Bone marrow (tissue), 2 donors: Measurements from ENCODE around the gene RAD51B.
A peak's percentile ranks its signal among the peaks of the same experiment; 100 is the strongest.

Experiments used
- DNase-seq, 2 donors: peaks; one replicate each; lab custom pipeline; 2025; lab: John Stamatoyannopoulos, UW

RAD51B gene

GRCh38 chr14:68331991-68332390 lies 512.4 kb downstream of the RAD51B start:
- DNase-seq: no peak

- DNase-seq: peak in 1 of 2 donors; percentile 10
Measured at GRCh38 chr14:68333262-68333661, 513.7 kb downstream of the RAD51B start.

GRCh38 chr14:68335312-68335711 lies 515.7 kb downstream of the RAD51B start:
- no peak for DNase-seq

- no peak for DNase-seq
Measured at GRCh38 chr14:68336165-68336564, 516.6 kb downstream of the RAD51B start.

GRCh38 chr14:68337279-68337678 lies 517.7 kb downstream of the RAD51B start:
- DNase-seq: no peak

GRCh38 chr14:68340262-68340661 lies 520.7 kb downstream of the RAD51B start:
- no peak for DNase-seq

GRCh38 chr14:68341411-68342212 lies 522.0 kb downstream of the RAD51B start:
- no peak for DNase-seq

- DNase-seq: no peak
Measured at GRCh38 chr14:68342216-68342763, 522.7 kb downstream of the RAD51B start.

- no peak for DNase-seq
Measured at GRCh38 chr14:68343534-68344118, 524.0 kb downstream of the RAD51B start.

GRCh38 chr14:68345738-68346137 lies 526.2 kb downstream of the RAD51B start:
- DNase-seq: no peak

GRCh38 chr14:68346556-68347343 lies 527.2 kb downstream of the RAD51B start:
- DNase-seq: no peak

- DNase-seq: no peak
Measured at GRCh38 chr14:68349900-68350629, 530.5 kb downstream of the RAD51B start.

GRCh38 chr14:68355415-68355814 lies 535.8 kb downstream of the RAD51B start:
- DNase-seq: no peak

- DNase-seq: no peak
Measured at GRCh38 chr14:68357777-68358176, 538.2 kb downstream of the RAD51B start.

- DNase-seq: no peak
Measured at GRCh38 chr14:68358500-68358899, 538.9 kb downstream of the RAD51B start.

- no peak for DNase-seq
Measured at GRCh38 chr14:68359022-68359836, 539.6 kb downstream of the RAD51B start.

- DNase-seq: peak in 1 of 2 donors; percentile 36
Measured at GRCh38 chr14:68359837-68360552, 540.4 kb downstream of the RAD51B start.

GRCh38 chr14:68361231-68361630 lies 541.7 kb downstream of the RAD51B start:
- no peak for DNase-seq

- no peak for DNase-seq
Measured at GRCh38 chr14:68362846-68363245, 543.3 kb downstream of the RAD51B start.

- no peak for DNase-seq
Measured at GRCh38 chr14:68363466-68363842, 543.9 kb downstream of the RAD51B start.
